Activated T-cell treated with anti-CD3 and anti-CD28 coated beads for 24 hours (primary cell): ENCODE results near the gene NEURL1B.
"Not testable (repeated sequence)": the region's sequence is repeated elsewhere in the genome, so short reads cannot be mapped to it uniquely, and the experiment has no call there.

ENCODE experiments used
- DNase-seq: peaks from one replicate; pipeline ENCODE4 v3.0.0-alpha.2; 2020; ENCODE audit warnings: low read depth

NEURL1B gene

GRCh38 chr5:172640822-172641358 lies at the start of gene NEURL1B:
NEURL1B (plus strand) TSS chr5:172641263; CDS start chr5:172641407, 144 bp downstream.
- peak; percentile 16 for DNase-seq

GRCh38 chr5:172591636-172592035 lies 49.4 kb upstream of the NEURL1B start:
- DNase-seq, result no peak

- DNase-seq, result no peak
These were observed 48.2 kb upstream of the NEURL1B start for GRCh38 chr5:172592881-172593280.

- no peak for DNase-seq
These were observed 47.8 kb upstream of the NEURL1B start for GRCh38 chr5:172593306-172593705.

GRCh38 chr5:172593721-172594235 lies 47.3 kb upstream of the NEURL1B start:
- no peak for DNase-seq

GRCh38 chr5:172594431-172594830 lies 46.6 kb upstream of the NEURL1B start:
- no peak for DNase-seq

GRCh38 chr5:172594867-172595466 lies 46.1 kb upstream of the NEURL1B start:
- DNase-seq, result no peak

- no peak for DNase-seq
These were observed 45.2 kb upstream of the NEURL1B start for GRCh38 chr5:172595596-172596455.

- DNase-seq, result no peak
These were observed 44.3 kb upstream of the NEURL1B start for GRCh38 chr5:172596638-172597231.

GRCh38 chr5:172597755-172598155 lies 43.3 kb upstream of the NEURL1B start:
- no peak for DNase-seq

GRCh38 chr5:172598251-172599203 lies 42.5 kb upstream of the NEURL1B start:
- DNase-seq, result no peak

GRCh38 chr5:172599204-172599567 lies 41.9 kb upstream of the NEURL1B start:
- no peak for DNase-seq

GRCh38 chr5:172600571-172600970 lies 40.5 kb upstream of the NEURL1B start:
- DNase-seq, result no peak

- not testable (repeated sequence) for DNase-seq
These were observed 39.5 kb upstream of the NEURL1B start for GRCh38 chr5:172601576-172601975.

- DNase-seq, result no peak
These were observed 38.3 kb upstream of the NEURL1B start for GRCh38 chr5:172602783-172603231.

GRCh38 chr5:172603251-172603806 lies 37.7 kb upstream of the NEURL1B start:
- no peak for DNase-seq

- DNase-seq, result no peak
These were observed 35.6 kb upstream of the NEURL1B start for GRCh38 chr5:172605466-172605865.

GRCh38 chr5:172606156-172606785 lies 34.8 kb upstream of the NEURL1B start:
- DNase-seq, result no peak

GRCh38 chr5:172607213-172607793 lies 33.8 kb upstream of the NEURL1B start:
- no peak for DNase-seq

GRCh38 chr5:172608773-172609172 lies 32.3 kb upstream of the NEURL1B start:
- no peak for DNase-seq
